GM10847 (cell line): Measurements from ENCODE around the gene CNOT6.

Experiments used
- POLR2A ChIP-seq: IDR thresholded peaks from 2 replicates; pipeline ENCODE4 v1.6.1; 2011; ENCODE audit not compliant: insufficient read length; ENCODE audit errors: extremely low read depth

Gene CNOT6

GRCh38 chr5:180470966-180471582 lies 23.1 kb upstream of the CNOT6 start:
- TF ChIP-seq POLR2A = no peak

DNA sequence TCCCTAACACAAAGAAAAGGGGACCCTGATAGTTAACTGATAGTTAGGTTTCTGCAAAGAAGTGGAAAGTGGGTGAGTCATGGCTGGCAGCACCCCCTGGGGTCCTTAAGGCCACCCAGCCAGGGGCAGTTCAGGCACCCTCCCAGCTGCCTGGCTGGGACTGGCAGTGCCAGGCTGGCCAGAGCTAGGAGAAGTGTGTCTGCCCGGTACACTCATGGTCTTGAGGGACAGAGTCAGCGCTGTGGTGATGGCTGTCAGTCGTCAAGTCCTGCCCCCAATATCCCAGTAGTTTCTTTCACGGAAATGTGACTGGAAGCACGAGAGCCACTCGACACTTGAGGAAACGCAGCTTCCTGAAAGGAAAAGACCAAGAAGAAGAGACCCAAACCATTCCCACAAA lies 22.3 kb upstream of the CNOT6 start:
- no peak for TF ChIP-seq POLR2A

- TF ChIP-seq POLR2A = no peak
Observed at GRCh38 chr5:180472269-180472668, 21.9 kb upstream of the CNOT6 start.

DNA sequence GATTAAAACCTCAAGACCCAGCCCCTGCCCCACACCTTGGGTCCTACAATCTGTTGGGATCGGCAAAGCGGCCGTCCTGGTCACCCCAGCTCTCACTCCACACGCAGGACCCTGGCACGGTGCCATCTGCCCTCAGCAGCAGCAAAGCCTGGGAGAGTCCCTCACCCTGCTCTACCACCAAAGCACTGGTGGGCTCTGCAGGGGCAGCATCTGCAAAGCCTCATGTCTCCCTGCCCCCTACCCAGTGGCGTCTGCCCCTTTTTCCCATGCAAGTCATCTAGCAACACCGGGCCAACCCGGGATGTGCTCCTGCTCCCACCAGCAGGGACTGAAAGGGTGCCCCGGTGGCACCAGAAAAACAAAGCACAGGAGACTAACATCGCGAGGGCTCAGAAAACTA lies 19.6 kb upstream of the CNOT6 start:
- TF ChIP-seq POLR2A = no peak

DNA sequence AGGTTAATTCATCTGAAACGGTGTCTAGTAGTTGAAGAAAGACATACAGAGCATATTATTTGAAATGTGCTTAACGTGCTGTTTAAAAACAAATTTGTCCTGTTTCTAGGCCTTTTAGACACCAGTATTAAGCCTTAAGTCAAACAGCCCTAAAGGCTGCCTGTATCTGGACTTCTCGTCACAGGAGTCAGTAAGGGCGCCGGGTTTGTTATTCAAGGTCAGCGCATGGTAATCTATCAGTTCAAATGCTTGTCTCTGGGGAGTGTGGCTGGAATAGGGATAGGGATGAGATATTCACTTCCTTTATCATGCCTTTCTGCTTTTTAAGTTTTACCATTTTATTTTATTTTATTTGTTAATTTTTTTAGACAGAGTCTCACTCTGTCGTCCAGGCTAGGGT lies 9.4 kb upstream of the CNOT6 start:
- no peak for TF ChIP-seq POLR2A

GRCh38 chr5:180486636-180487149 lies 7.5 kb upstream of the CNOT6 start:
- no peak for TF ChIP-seq POLR2A

GRCh38 chr5:180487556-180487955 lies 6.6 kb upstream of the CNOT6 start:
- TF ChIP-seq POLR2A = no peak

GRCh38 chr5:180491496-180491895 lies 2.7 kb upstream of the CNOT6 start:
- no peak for TF ChIP-seq POLR2A

DNA sequence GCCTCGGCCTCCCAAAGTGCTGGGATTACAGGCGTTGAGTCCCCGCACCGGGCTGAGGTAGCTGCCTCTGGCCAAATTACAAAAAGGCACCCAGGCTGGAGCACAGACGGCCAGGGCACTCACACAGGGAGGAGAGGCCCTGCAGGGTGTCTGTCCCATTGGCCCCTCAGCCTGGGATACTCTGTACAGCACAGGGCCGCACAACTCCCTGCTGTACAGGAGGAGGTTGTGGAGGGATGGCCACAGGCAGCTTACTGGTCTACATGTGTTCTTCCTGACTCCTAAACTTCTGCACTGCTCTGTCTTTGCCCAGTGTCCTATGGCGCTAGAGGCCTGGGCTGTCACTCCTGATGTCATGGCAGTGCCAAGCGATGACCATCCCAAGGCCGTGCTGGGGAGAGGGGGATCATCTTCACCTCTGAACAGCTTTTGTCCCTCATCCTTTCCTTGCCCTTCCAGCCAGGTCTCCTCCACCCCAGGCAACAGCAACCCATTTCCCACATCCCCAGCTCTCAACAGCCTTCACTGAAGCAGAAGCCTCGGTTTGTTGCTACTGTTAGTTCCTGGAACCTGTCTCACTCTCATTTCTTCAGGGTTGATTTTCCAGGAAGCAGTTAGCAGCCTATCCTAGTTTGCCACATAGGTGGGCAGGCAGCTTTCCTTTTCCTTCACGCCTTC lies 1.8 kb upstream of the CNOT6 start:
- no peak for TF ChIP-seq POLR2A

DNA sequence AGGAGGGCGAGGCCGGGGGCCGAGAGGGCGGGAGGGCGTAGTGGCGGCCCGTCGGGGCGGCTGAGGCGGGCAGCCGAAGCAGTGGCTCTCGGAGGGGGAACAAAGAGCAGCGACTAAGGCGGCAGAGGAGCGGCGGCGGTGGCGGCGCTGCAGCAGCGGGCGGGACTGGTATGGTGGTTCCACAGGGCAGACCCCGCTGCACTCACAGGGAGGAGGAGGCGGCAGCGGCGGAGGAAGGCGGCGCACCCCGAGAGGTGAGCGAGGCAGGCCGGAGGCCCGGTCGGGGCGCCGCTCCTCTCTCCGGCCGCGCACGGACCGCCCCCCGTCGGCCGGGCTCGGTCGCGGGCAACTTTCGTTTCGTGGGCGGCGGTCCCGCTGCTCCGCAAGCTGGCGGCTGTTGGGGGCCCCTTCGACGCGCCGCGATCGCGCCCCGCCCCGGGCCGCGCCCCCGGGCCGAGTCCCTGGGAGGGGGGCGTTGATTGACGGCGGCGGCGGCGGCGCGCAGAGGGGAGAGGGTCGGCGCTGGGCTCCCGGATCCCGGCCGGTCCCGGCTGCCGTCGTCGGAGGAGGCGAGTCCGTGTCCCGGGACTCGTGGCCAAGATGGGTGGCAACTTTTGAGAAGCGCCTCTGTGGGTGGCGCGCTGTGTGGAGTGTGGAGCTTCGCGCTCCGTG lies 467 bp downstream of the CNOT6 start:
- TF ChIP-seq POLR2A = no peak

GRCh38 chr5:180495292-180495691 lies 1.1 kb downstream of the CNOT6 start:
- TF ChIP-seq POLR2A = no peak

DNA sequence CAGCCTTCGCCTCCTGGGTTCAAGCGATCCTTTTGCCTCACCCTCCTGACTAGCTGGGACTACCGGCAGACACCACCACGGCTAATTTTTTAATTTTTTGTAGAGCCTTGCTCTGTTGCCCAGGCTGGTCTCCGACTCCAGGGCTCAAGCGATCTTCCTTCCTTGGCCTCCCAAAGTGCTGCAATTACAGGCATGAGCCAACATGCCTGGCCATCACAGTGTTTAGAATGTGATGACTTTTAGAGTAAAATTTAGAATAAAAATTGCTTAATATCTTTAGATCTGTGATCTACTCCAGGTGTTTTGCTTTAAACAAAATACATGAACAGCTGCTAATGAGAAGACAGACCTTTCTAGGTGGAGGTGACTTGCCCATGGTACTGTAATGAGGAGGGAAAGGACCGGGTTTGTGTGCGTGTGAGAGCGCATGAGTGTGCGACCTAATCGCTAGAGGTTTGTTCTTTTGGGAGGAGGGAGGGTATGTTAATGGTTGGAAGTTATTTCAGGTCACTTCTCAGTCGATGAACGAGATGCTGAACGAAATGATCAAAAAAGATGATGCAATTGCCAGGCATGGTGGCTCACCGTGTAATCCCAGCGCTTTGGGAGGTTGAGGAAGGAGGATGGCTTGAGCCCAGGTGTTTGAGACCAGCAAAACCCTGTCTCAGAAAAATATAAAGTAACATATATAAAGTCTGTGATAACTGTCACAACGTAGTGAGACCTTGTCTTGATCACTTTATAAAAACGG lies 2.0 kb downstream of the CNOT6 start:
- no peak for TF ChIP-seq POLR2A

DNA sequence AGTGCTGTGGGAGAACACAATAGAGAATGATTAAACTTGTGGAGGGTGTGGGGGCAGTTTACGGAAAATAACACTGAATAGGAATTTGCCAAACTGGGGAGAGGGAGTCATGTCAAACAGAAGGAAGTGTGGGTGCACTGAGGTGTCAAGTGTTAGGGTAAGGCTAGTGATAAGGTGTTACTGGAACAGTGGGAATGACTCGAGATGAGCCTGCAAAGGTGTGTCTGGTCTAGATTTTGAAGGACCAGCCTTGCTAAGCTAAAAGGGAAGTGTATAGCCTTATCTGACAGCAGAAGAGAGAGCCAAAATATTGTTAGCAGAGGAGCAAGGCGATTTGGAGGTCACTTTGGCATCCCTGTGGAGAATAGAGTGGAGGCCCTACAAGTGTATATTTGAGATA lies 4.2 kb downstream of the CNOT6 start:
- no peak for TF ChIP-seq POLR2A

GRCh38 chr5:180499684-180500083 lies 5.5 kb downstream of the CNOT6 start:
- TF ChIP-seq POLR2A = no peak

DNA sequence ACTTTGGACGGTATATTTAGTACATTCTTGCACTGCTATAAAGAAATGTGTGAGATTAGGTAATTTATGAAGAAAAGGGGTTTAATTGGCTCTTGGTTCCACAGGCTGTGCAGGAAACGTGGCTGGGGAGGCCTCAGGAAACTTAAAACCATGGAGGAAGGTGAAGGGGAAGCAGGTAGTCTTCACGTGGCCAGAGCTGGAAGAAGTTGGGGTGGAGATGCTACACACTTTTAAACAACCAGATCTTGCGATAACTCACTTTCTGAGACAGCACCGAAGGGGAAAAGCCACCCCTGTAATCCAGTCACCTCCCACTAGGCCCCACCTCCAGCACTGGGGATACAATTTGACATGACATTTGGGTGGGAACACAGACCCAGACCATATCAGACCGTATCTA lies 13.5 kb downstream of the CNOT6 start:
- no peak for TF ChIP-seq POLR2A

DNA sequence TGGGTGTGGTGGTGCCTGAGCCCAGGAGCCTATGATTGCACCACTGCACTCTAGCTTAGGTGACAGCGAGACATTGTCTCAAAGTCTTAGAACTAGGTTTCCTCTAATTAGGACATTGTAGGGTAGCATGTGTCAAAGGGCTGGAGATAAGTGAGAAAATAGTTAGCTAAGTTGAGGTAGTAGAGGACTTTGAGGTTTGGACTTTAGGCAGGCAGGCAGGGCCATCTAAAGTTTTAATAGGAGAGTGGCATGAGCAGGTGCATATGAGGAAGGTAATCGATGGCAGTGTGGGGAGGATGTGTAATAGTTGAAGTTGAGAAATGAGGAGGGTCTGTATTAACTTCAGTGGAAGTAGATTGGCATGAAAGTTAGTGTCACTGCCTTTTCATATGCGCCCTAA lies 21.1 kb downstream of the CNOT6 start:
- TF ChIP-seq POLR2A = no peak
